ENCODE data around the gene CCDC88A. TPM values are rescaled to one million over a fixed set of nuclear protein-coding genes. Genes with fewer than 3 reads are reported as not detected.
A peak's percentile ranks its signal among the peaks of the same experiment; 100 is the strongest.

CCDC88A gene
- total and polyA plus RNA-seq, 2 experiments from 2014 or later = 12.2 to 31.0 TPM

DNA sequence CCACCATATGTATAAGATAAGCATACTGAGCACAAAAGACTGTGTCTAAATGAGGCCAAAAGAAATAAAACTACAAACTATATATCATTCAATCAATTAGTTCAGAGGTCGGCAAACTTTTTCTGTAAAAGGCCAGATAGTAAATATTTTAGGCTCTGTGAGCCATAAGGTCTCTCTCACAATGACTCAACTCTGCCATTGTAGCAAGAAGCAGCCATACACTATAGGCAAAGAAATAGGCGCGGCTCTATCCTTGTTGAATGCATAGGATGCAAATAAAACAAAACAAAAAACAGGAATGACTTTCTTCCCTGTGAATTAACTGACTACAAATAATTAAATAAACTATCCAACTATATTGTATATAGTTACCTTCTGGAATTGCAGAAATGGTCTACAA lies 8.6 kb upstream of the CCDC88A start:
- Histone ChIP-seq H2AFZ (no peak overlapping the region), H3K4me3 (no peak overlapping the region), H3K9me2 (replicated peaks; ENCODE audit: insufficient read depth) (no peaks in the 10 kb centered on the region), H3K36me3 (replicated peaks; ENCODE audit: insufficient read depth, low read depth) (no peaks in the 10 kb centered on the region), H3K4me2 (no peak overlapping the region), H3K79me2 (no peaks in the 10 kb centered on the region), H3K9me3 (ENCODE audit: low read depth) (no peaks in the 10 kb centered on the region), H3K27ac (no peak overlapping the region), H3K27me3 (no peaks in the 10 kb centered on the region), H4K20me1 (ENCODE audit: insufficient read depth, poor library complexity, severe bottlenecking) (no peaks in the 10 kb centered on the region), H3K4me1 (ENCODE audit: insufficient read depth) (no peaks in the 10 kb centered on the region)
- DNase-seq (ENCODE audit: low spot score) = no peak
- no peak for TF ChIP-seq CTCF (IDR thresholded peaks at IDR 0.05; ENCODE audit: poor library complexity)
- no peak for TF ChIP-seq EZH2phosphoT487 (IDR thresholded peaks at IDR 0.05; ENCODE audit: low read depth, severe bottlenecking, unreplicated experiment)
- no peak for TF ChIP-seq EZH2 (IDR thresholded peaks at IDR 0.05; ENCODE audit: borderline replicate concordance)
- 96% methylated on average over 3 of the region's 3 CpGs for WGBS (ENCODE audit: low lambda C conversion rate, missing lambda C conversion rate)

DNA sequence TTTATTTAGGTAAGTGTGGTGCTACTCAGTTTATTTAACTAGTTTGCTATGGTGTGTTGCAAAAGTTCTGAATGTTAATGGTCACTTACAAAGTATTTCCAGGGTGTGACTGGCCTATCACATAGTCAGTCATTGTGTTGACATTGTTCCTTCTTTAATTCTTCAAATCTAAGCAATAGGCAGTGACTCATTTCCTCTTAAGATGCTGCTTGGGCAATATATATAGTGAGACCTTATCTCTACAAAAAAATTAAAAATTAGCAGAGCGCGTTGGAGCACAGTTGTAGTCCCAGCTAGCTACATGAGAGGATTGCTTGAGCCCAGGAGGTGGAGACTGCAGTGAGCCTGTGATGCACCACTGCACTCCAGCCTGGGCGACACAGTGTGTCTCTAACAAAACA lies 5.8 kb upstream of the CCDC88A start:
- Histone ChIP-seq H3K9me2 (replicated peaks; ENCODE audit: insufficient read depth) (no peaks in the 10 kb centered on the region), H3K36me3 (replicated peaks; ENCODE audit: insufficient read depth, low read depth) (no peaks in the 10 kb centered on the region), H3K4me1 (ENCODE audit: insufficient read depth) (no peaks in the 10 kb centered on the region), H3K79me2 (no peaks in the 10 kb centered on the region), H3K27ac (peak overlapping the region; percentile 73), H2AFZ (no peak overlapping the region), H3K9me3 (ENCODE audit: low read depth) (no peaks in the 10 kb centered on the region), H3K4me2 (no peak overlapping the region), H3K27me3 (no peaks in the 10 kb centered on the region), H3K4me3 (no peak overlapping the region), H4K20me1 (ENCODE audit: insufficient read depth, poor library complexity, severe bottlenecking) (no peaks in the 10 kb centered on the region)
- no peak for TF ChIP-seq EZH2 (IDR thresholded peaks at IDR 0.05; ENCODE audit: borderline replicate concordance)
- no peak for TF ChIP-seq CTCF (IDR thresholded peaks at IDR 0.05; ENCODE audit: poor library complexity)
- no peak for TF ChIP-seq EZH2phosphoT487 (IDR thresholded peaks at IDR 0.05; ENCODE audit: low read depth, severe bottlenecking, unreplicated experiment)
- 74% methylated on average over 3 of the region's 3 CpGs for WGBS (ENCODE audit: low lambda C conversion rate, missing lambda C conversion rate)
- peak; percentile 26 for DNase-seq (ENCODE audit: low spot score)

DNA sequence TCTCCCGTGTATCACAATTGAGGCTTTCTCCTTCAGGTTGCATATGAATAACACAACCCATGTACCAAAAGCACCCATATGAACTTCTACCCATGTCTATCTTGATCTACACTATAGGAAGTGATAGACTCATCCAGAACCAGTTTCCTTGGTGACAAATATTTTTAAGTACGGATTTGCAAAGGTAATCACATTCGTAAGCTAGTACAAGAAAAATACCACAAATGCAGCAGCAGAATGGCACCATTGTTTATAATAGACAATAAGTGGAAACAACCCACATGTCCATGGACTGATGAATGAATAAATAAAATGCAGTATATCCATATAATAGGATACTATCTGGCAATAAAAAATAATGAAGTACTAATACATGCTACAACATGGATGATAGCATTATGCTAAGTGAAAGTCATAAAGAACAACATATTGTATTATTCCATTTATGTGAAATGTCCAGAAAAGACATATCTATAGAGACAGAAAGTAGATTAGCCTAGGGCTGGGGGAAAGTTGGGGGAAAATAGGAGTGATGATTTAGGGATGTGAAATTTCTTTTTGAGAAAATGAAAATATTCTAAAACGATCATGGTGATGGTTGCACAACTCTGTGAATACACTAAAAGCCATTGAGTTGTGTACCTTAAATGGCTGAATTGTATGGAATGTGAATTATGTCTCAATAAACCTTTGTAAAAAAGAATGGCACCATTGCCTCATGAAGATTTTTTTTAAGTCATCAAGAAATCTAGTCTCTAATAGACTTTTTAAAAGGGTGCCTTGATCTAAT lies 3.4 kb upstream of the CCDC88A start:
- 83% methylated on average over 4 of the region's 4 CpGs for WGBS (ENCODE audit: low lambda C conversion rate, missing lambda C conversion rate)

More for the DNA sequence above, 3.4 kb upstream of the CCDC88A start:
- no peak overlapping the region for H3K4me2 ChIP-seq
- no peak for DNase-seq (ENCODE audit: low spot score)
- no peak overlapping the region for H3K27ac ChIP-seq
- H3K79me2 ChIP-seq = peaks cover 5% of the 10 kb centered on the region
- no peak overlapping the region for H3K4me3 ChIP-seq
- H3K9me3 ChIP-seq (ENCODE audit: low read depth) = no peaks in the 10 kb centered on the region
- TF ChIP-seq CTCF (IDR thresholded peaks at IDR 0.05; ENCODE audit: poor library complexity) (no peak), EZH2phosphoT487 (IDR thresholded peaks at IDR 0.05; ENCODE audit: low read depth, severe bottlenecking, unreplicated experiment) (no peak), EZH2 (IDR thresholded peaks at IDR 0.05; ENCODE audit: borderline replicate concordance) (no peak)
- H3K9me2 ChIP-seq (replicated peaks; ENCODE audit: insufficient read depth) = no peaks in the 10 kb centered on the region
- no peak overlapping the region for H2AFZ ChIP-seq
- no peaks in the 10 kb centered on the region for H3K27me3 ChIP-seq
- no peaks in the 10 kb centered on the region for H3K36me3 ChIP-seq (replicated peaks; ENCODE audit: insufficient read depth, low read depth)
- H3K4me1 ChIP-seq (ENCODE audit: insufficient read depth) = no peaks in the 10 kb centered on the region
- H4K20me1 ChIP-seq (ENCODE audit: insufficient read depth, poor library complexity, severe bottlenecking) = no peaks in the 10 kb centered on the region

All from hepatocyte (in vitro differentiated cells).